ENCODE results near the gene MICALL1.

The MICALL1 gene

GRCh38 chr22:37957232-37957631 is 51.1 kb downstream of the MICALL1 start:
- TF ChIP-seq, protein P1, sequence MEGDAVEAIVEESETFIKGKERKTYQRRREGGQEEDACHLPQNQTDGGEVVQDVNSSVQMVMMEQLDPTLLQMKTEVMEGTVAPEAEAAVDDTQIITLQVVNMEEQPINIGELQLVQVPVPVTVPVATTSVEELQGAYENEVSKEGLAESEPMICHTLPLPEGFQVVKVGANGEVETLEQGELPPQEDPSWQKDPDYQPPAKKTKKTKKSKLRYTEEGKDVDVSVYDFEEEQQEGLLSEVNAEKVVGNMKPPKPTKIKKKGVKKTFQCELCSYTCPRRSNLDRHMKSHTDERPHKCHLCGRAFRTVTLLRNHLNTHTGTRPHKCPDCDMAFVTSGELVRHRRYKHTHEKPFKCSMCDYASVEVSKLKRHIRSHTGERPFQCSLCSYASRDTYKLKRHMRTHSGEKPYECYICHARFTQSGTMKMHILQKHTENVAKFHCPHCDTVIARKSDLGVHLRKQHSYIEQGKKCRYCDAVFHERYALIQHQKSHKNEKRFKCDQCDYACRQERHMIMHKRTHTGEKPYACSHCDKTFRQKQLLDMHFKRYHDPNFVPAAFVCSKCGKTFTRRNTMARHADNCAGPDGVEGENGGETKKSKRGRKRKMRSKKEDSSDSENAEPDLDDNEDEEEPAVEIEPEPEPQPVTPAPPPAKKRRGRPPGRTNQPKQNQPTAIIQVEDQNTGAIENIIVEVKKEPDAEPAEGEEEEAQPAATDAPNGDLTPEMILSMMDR (IDR thresholded peaks at IDR 0.05; ENCODE audit: low read depth, low read length) = no peak
- no peaks in the 10 kb centered on the region for H3K9me3 ChIP-seq (ENCODE audit: severe bottlenecking)
- no peak overlapping the region for H3K4me3 ChIP-seq (ENCODE audit: low read depth, low read length)
- no peak for DNase-seq
- no peak overlapping the region for H3K27ac ChIP-seq
- H3K27me3 ChIP-seq (ENCODE audit: insufficient read depth, low read depth, severe bottlenecking) = no peaks in the 10 kb centered on the region
- H3K36me3 ChIP-seq = peaks cover 44% of the 10 kb centered on the region

GRCh38 chr22:37959231-37959825 is 53.2 kb downstream of the MICALL1 start:
- no peak for DNase-seq
- Histone ChIP-seq H3K9me3 (ENCODE audit: severe bottlenecking) (no peaks in the 10 kb centered on the region), H3K27me3 (ENCODE audit: insufficient read depth, low read depth, severe bottlenecking) (no peaks in the 10 kb centered on the region), H3K27ac (no peak overlapping the region), H3K4me3 (ENCODE audit: low read depth, low read length) (no peak overlapping the region), H3K36me3 (peaks cover 57% of the 10 kb centered on the region)
- TF ChIP-seq, protein P1 (IDR thresholded peaks at IDR 0.05; ENCODE audit: low read depth, low read length) = no peak

GRCh38 chr22:37961062-37961461 is 55.0 kb downstream of the MICALL1 start:
- no peak for DNase-seq
- Histone ChIP-seq H3K4me3 (ENCODE audit: low read depth, low read length) (no peak overlapping the region), H3K36me3 (peaks cover 52% of the 10 kb centered on the region), H3K27me3 (ENCODE audit: insufficient read depth, low read depth, severe bottlenecking) (no peaks in the 10 kb centered on the region), H3K9me3 (ENCODE audit: severe bottlenecking) (no peaks in the 10 kb centered on the region), H3K27ac (no peak overlapping the region)
- TF ChIP-seq, protein P1 (IDR thresholded peaks at IDR 0.05; ENCODE audit: low read depth, low read length) = no peak

GRCh38 chr22:37965940-37966664 is 60.0 kb downstream of the MICALL1 start:
- H3K27ac ChIP-seq = no peak overlapping the region
- H3K4me3 ChIP-seq (ENCODE audit: low read depth, low read length) = no peak overlapping the region
- H3K9me3 ChIP-seq (ENCODE audit: severe bottlenecking) = no peaks in the 10 kb centered on the region
- TF ChIP-seq, protein P1 (IDR thresholded peaks at IDR 0.05; ENCODE audit: low read depth, low read length) = no peak
- no peaks in the 10 kb centered on the region for H3K27me3 ChIP-seq (ENCODE audit: insufficient read depth, low read depth, severe bottlenecking)
- H3K36me3 ChIP-seq = peaks cover 42% of the 10 kb centered on the region
- no peak for DNase-seq

- no peak overlapping the region for H3K27ac ChIP-seq
- no peaks in the 10 kb centered on the region for H3K9me3 ChIP-seq (ENCODE audit: severe bottlenecking)
- TF ChIP-seq, protein P1 (IDR thresholded peaks at IDR 0.05; ENCODE audit: low read depth, low read length) = no peak
- no peak overlapping the region for H3K4me3 ChIP-seq (ENCODE audit: low read depth, low read length)
- H3K27me3 ChIP-seq (ENCODE audit: insufficient read depth, low read depth, severe bottlenecking) = no peaks in the 10 kb centered on the region
- DNase-seq = no peak
- H3K36me3 ChIP-seq = peaks cover 32% of the 10 kb centered on the region
Measured at GRCh38 chr22:37967147-37967546, 61.0 kb downstream of the MICALL1 start.

Data from WERI-Rb-1 (cell line).